Activated T-helper 9 cell treated with anti-CD3 and anti-CD28 coated beads, Interleukin-2, amount 50 U/mL, for 16 hours (primary cell): ENCODE results near the gene TRMT1.

Experiments
- DNase-seq: peaks from one replicate; pipeline ENCODE4 v3.0.0-alpha.2; 2020; ENCODE audit warnings: low read depth

Gene TRMT1

GRCh38 chr19:13122980-13123957 lies 6.7 kb upstream of the TRMT1 start:
- no peak for DNase-seq

- DNase-seq = no peak
These were observed 5.8 kb upstream of the TRMT1 start for GRCh38 chr19:13122275-13122878.

GRCh38 chr19:13121551-13122274 lies 5.2 kb upstream of the TRMT1 start:
- no peak for DNase-seq

GRCh38 chr19:13120817-13121216 lies 4.3 kb upstream of the TRMT1 start:
- DNase-seq = no peak

GRCh38 chr19:13120031-13120430 lies 3.5 kb upstream of the TRMT1 start:
- DNase-seq = no peak

GRCh38 chr19:13119627-13120026 lies 3.1 kb upstream of the TRMT1 start:
- no peak for DNase-seq

GRCh38 chr19:13118424-13119193 lies 2.1 kb upstream of the TRMT1 start:
- DNase-seq = no peak

- peak; percentile 86 for DNase-seq
These were observed 1.4 kb upstream of the TRMT1 start, which contains the start of gene NACC1 for GRCh38 chr19:13117772-13118423. Gene NACC1, plus strand, starts transcription at chr19:13118264. Its CDS starts 16,944 bp downstream, at chr19:13135208.

GRCh38 chr19:13117176-13117771 lies 734 bp upstream of the TRMT1 start:
- no peak for DNase-seq

- no peak for DNase-seq
These were observed 631 bp downstream of the TRMT1 start for GRCh38 chr19:13115936-13116281.

- no peak for DNase-seq
These were observed 4.0 kb downstream of the TRMT1 start for GRCh38 chr19:13112555-13112954.

- DNase-seq = no peak
These were observed 6.4 kb downstream of the TRMT1 start for GRCh38 chr19:13110099-13110610.

GRCh38 chr19:13109361-13110098 lies 7.0 kb downstream of the TRMT1 start:
- no peak for DNase-seq

GRCh38 chr19:13104848-13105711 lies 11.5 kb downstream of the TRMT1 start:
- DNase-seq = no peak

- peak; percentile 52 for DNase-seq
These were observed 12.1 kb downstream of the TRMT1 start for GRCh38 chr19:13104360-13104847.

- no peak for DNase-seq
These were observed 12.8 kb downstream of the TRMT1 start for GRCh38 chr19:13103581-13104359.

- no peak for DNase-seq
These were observed 13.6 kb downstream of the TRMT1 start, which contains the start of gene LYL1 for GRCh38 chr19:13102666-13103580. Gene LYL1, minus strand, starts transcription at chr19:13102858. Its CDS starts 1,687 bp downstream, at chr19:13101171.
